Measurements from ENCODE around the gene ALG12. TPM values are rescaled to one million over a fixed set of nuclear protein-coding genes. Genes with fewer than 3 reads are reported as not detected.
A peak's percentile ranks its signal among the peaks of the same experiment; 100 is the strongest.

Gene ALG12
- total RNA-seq (2014; rRNA removed; shearing (Covaris generic)), result 17.9 and 27.1 TPM in 2 replicates

DNA sequence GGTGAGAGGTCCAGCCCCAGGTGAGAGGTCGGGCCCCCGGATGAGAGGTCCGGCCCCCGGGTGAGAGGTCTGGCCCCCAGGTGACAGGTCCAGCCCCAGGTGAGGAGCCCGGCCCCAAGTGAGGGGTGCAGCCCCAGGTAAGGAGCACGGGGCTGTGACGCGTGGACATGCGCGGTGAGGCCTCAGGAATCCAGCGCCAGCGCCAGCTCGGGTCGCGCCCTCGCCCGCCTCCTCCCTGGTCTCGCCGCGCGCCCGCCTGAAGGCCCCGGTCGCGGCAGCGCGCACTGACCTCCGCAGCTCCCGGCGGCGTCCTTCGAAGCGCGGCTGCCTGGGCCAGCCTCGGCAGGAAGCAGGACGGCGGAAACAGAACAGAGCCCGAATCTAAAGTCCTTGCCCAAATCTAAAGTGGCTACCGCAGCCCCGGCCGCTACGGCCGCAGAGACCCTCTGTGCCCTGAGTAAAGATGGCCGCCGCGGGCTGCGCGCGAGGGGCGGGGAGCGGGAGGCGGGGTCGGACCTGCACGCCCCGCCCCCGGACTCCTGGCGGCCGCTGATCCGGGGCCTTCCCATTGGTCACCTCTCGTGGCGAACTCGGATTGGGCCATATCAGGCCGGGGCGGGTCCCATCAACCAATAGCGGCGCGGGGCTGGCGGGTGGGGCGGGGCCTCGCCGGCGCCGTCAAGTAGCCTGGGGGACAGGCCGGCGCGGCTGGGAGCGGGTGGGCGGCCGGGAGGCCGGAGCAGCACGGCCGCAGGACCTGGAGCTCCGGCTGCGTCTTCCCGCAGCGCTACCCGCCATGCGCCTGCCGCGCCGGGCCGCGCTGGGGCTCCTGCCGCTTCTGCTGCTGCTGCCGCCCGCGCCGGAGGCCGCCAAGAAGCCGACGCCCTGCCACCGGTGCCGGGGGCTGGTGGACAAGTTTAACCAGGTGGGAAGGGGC lies at the start of gene ALG12, which contains the start of gene CRELD2:
ALG12 (minus strand) TSS at position 465 of the 937 bp plus-strand sequence. CDS start 4,673 bp downstream, outside the sequence.
CRELD2 (plus strand) TSS at position 661 of the 937 bp plus-strand sequence; CDS start at position 797, 136 bp downstream.
- DNase-seq (ENCODE audit: low spot score), result peak; percentile 88

DNA sequence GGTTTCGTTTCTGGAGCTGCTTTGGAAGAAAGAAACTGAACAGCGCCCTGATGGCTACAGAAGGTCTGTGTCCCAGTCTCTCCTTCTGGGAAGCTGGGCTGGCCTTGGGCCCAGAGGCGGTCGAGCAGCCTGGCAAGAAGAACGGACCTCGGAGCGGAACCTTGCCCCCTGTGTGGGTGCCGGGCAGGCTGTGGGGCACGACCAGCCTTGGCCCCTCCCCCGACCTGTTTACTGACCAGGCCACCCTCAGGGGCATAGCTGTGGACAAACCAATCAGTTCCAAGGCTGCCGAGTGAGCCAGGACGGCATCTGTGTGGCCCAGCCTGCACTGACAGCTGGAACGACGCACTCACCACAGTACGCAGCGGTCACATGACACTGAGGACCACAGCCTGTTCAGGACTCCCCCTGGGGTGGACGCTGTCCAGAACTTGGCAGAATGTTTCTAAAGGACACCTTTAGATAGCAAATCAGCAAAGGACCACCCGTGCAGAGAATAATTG lies 49.5 kb upstream of the ALG12 start:
- no peak for DNase-seq (ENCODE audit: low spot score)

DNA sequence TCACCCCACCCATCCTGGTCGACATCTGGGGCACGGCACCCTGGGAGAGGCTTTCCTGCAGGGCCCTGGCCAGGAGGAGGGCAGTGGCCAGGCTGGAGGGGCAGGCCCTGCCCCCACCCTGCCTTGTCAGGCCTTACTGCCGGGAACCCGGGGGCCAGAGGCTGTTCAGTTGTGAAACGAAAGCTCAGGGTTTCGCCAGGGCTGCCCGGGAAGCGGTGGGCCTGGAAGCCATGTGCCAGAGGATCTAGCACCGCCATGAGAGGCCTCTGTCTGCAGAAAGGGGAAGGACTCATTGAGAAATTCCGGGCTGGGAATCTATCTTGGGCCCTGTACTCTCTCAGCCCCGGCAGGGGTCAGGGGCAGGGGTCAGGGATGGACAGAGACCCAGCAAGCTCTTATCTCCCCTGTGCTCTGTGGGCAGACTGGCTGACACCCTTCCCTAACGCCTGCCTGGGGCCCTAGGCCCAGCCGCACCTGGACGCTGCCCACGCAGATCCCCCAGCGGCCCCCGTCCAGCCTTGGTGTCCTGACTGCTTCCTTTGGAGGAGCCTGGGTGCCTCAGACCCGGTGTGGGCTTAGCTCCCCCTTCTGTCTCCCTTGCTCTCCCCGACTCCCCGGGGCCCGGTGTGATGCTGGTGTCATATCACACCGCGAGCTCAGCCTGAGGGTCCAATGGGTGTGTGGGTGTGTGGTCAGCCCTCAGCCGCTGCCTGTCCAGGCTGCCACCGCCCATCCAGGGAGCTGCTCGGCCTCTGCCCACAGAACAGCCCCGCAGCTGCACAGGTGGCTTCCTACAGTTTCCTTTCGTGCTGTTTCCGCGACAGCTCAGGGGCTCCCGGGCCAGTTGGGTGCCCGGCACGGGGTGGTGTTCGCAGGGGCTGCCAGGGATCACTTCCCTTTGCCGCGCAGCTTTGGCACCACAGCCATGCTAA lies 48.8 kb upstream of the ALG12 start:
- no peak for DNase-seq (ENCODE audit: low spot score)

DNA sequence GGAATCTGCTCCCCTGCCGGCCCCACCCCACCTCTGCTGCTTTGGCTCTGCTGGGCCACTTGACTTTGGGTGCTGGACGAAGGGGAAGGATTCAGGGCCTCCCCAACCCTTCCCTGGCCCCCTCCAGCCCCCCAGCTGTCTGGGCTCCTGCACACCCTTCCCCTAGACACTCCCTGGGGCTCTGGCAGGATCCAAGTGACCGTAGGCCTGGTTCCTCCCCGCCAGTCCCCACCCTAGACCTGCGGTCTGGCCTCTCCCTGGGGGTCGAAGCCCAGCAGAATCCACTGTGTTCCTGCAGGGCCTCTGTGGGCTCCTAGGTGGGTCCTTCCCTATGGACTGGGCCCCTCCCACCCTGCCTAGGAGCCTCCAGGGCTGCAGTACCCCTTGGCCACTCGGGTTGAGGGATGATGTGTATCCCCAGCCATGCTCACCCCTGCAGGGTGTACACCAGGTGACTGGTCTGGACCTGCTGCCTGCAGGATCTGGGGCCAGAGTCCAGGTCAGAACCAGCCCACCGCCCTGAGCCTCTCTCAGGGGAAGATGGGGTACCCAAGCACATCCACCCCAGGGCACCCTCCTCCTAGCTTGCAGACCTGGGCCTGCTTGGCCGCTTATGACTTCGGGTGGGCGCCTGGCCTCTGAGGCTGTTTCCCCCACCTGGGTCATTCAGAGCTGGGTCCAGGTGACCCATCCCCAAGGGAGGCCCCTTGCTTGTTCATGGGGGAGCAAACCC lies 48.0 kb upstream of the ALG12 start:
- no peak for DNase-seq (ENCODE audit: low spot score)

DNA sequence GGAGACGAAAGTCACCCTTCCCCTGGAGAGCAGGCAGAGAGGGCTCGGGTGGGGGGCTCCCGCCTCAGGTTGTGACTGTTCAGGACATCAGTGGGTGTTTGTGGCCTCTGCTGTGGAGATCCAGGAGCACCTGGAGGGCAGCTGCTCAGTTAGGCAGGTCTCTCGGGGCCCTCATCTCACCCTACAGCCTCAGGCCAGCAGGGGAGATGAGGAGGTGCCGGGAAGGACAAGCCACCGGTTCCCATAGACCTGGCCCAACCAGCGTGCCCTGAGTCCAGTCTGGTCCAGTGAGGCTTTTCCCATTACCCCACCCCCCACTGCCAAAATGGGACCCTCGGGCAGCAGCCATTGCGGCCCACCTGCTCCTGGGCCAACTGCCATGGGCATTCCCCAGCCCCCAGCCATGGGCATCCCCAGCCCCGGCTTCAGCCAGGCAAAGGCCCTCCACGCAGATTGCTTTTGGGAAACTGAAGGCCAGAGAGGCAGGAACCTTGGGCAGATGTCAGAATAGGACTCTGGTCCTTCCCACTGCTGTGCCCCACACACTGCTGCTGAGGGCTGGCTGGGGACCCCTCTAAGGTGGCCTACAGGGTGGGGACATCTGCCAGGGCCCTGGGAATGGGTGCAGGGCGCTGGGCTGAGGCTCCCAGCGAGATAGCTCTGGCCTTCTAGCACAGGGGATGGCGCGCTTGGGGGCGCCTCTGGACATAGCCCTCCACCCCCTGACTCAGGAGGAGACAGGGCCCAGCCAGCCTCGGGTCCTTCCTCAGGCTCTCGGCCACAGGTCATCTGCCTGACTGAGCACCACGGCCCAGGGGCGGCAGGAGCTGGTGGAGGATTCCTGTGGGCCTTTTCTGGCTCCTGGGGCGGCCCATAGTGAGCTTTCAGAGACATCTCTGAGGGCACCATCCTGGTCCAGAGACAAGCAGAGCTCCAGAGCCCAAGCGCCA lies 47.1 kb upstream of the ALG12 start:
- DNase-seq (ENCODE audit: low spot score), result no peak

DNA sequence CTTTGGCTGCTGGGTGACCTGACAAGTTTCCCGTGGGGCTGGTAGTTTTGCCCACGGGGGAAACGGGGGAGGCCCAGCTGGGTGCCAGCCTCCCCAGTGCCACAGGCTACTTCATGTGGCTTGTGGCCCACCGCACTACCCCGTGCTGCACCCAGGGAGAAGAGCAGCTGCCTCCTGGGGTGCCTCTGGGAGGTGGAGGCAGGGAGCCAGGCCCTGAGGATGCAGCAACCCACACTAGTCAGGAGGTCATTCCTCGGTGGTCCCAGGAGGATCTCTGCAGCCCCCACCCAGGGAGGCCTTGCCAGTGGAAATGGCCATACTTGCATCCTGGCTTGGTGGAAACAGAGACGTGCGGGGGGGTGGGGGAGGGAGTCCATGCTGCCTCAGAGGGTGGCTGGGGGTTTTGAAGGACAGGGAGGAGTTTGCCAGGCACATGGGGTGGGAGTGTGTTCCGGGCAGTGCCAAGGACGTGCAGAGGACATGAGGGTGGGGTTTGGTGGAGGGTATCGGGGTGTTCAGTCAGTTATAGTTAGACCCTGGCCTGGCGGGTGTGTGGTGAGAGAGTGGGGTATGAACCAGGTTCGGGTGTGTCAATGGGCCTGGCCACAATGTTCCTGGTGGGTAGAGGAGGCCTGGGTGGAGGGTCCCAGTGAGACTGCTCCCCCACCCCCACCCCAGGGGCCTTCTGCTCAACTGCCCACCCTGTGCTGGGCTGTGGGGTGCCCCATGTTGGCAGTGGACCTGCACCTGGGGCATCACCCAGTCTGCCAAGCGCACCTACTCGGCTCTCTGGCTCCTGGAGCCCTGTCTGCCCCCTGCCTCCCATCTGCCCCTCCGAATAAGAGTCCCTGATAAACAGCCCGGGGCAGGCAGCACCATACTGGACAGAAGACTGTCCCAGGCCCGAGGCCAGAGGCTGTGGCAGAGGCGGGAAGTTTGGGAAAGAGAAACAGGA lies 46.2 kb upstream of the ALG12 start:
- no peak for DNase-seq (ENCODE audit: low spot score)

DNA sequence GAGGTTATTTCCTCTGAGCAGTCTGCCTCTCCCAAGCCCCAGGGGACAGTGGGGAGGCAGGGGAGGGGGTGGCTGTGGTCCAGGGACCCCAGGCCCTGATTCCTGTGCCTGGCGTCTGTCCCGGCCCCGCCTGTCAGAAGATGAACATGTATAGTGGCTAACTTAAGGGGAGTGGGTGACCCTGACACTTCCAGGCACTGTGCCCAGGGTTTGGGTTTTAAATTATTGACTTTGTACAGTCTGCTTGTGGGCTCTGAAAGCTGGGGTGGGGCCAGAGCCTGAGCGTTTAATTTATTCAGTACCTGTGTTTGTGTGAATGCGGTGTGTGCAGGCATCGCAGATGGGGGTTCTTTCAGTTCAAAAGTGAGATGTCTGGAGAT lies 45.4 kb upstream of the ALG12 start:
- DNase-seq (ENCODE audit: low spot score), result no peak

DNA sequence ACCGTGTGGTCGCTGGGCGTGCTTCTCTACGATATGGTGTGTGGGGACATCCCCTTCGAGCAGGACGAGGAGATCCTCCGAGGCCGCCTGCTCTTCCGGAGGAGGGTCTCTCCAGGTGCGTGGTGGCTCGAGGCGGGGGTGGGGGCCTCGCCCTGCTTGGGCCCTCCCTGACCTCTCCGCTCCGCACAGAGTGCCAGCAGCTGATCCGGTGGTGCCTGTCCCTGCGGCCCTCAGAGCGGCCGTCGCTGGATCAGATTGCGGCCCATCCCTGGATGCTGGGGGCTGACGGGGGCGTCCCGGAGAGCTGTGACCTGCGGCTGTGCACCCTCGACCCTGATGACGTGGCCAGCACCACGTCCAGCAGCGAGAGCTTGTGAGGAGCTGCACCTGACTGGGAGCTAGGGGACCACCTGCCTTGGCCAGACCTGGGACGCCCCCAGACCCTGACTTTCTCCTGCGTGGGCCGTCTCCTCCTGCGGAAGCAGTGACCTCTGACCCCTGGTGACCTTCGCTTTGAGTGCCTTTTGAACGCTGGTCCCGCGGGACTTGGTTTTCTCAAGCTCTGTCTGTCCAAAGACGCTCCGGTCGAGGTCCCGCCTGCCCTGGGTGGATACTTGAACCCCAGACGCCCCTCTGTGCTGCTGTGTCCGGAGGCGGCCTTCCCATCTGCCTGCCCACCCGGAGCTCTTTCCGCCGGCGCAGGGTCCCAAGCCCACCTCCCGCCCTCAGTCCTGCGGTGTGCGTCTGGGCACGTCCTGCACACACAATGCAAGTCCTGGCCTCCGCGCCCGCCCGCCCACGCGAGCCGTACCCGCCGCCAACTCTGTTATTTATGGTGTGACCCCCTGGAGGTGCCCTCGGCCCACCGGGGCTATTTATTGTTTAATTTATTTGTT lies 44.8 kb upstream of the ALG12 start:
- DNase-seq (ENCODE audit: low spot score), result no peak

DNA sequence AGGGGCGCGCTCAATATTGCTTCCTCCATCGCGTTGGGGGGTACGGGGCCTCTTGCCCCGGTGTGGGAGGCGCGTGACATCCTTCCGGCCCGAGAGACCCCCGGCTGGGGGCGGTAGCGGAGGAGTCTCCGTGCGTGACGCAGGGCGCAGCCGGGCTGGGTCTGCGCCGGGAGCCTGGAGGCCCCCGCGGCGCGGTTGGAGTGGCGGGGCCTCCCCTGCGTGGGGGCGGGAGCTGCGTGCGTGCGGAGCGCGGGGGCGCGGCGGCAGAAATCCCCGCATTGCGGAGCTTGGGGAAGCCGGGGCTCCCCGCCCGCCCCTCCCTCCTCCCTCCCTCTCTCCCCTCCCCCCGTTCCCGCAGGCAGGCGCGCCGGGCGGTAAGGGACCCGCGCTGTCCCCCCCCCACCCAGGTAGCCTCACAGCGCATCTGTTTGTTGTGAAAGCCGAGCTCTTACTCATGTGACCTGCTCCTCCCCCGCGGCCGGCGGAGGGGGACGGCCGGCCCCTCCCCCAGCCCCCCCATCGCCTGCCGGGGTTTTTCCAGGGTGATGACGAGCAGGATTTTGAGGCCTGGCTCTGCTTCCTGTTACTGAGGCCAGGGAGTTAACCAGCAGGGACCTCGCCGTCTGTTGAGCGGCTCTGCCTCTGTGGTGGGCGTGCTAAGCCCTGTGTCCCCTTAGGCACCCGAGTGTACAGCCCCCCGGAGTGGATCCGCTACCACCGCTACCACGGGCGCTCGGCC lies 43.9 kb upstream of the ALG12 start:
- DNase-seq (ENCODE audit: low spot score), result peak; percentile 81

DNA sequence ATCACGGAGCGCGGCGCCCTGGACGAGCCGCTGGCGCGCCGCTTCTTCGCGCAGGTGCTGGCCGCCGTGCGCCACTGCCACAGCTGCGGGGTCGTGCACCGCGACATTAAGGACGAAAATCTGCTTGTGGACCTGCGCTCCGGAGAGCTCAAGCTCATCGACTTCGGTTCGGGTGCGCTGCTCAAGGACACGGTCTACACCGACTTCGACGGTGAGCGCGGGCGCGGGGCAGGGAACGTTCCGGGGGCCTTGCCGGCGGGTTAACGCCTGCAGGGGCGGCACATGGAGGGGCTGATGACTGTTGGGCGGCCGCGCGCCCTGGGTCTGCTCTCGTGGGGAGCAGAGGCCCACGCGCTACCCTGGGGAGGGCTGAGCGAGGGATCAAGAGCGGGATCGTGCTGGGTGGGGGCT lies 43.4 kb upstream of the ALG12 start:
- DNase-seq (ENCODE audit: low spot score), result no peak

DNA sequence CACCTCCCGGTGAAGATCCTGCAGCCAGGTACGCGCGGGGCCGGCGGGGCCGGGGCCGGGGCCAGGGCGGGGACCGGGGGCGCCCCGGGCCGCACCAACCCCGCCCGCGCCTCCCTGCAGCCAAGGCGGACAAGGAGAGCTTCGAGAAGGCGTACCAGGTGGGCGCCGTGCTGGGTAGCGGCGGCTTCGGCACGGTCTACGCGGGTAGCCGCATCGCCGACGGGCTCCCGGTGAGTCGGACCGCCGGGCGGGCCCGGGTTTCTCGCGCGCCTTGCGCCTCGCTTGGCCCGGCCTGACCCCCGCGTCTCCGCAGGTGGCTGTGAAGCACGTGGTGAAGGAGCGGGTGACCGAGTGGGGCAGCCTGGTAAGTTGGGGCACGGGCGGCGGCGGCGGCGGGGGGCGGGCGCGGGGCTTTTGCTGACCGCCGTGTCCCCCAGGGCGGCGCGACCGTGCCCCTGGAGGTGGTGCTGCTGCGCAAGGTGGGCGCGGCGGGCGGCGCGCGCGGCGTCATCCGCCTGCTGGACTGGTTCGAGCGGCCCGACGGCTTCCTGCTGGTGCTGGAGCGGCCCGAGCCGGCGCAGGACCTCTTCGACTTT lies 42.9 kb upstream of the ALG12 start:
- no peak for DNase-seq (ENCODE audit: low spot score)

DNA sequence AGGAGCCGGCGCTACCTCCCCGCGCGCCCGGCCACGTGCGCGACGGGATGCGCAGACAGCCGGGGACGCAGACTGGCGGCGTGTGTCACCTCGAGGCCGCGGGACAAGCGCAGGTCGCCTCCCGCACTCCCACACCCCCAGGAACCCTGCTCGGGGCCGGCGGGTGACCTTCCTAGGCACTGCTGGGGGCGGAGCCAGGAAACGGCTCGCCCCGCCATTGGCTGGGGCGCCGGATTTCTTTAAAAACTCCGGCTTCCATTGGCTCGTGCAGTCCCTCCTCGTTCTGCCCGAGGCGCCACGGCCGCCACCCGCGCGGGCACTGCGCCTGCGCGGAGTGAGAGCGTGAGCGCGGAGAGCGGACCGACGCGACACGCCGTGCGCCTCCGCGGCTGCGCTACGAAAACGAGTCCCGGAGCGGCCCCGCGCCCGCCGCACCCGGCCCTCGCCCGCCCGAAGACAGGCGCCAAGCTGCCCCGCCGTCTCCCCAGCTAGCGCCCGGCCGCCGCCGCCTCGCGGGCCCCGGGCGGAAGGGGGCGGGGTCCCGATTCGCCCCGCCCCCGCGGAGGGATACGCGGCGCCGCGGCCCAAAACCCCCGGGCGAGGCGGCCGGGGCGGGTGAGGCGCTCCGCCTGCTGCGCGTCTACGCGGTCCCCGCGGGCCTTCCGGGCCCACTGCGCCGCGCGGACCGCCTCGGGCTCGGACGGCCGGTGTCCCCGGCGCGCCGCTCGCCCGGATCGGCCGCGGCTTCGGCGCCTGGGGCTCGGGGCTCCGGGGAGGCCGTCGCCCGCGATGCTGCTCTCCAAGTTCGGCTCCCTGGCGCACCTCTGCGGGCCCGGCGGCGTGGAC lies 42.1 kb upstream of the ALG12 start, which contains the start of gene PIM3:
PIM3 (plus strand) TSS at position 614 of the 846 bp plus-strand sequence; CDS start at position 790, 176 bp downstream.
- DNase-seq (ENCODE audit: low spot score), result peak; percentile 95

DNA sequence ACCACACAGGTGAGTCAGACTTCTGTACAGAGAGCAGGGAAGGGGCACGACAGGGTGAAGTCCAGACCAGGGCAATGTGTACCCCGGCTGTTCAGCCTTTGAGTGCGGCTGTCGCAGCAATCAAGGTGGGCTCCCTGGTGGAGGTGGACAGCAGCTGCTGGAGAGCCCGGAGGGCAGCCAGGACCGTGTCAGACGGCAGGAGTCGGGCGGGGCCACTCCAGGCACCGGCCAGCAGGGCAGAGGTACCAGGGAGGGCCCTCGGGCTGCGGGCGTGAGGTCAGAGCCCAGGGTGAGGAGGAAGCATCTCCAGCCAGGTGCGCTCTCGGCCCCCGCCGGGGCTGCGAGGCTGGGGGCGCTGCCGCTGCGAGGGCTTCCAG lies 41.5 kb upstream of the ALG12 start:
- peak; percentile 62 for DNase-seq (ENCODE audit: low spot score)

DNA sequence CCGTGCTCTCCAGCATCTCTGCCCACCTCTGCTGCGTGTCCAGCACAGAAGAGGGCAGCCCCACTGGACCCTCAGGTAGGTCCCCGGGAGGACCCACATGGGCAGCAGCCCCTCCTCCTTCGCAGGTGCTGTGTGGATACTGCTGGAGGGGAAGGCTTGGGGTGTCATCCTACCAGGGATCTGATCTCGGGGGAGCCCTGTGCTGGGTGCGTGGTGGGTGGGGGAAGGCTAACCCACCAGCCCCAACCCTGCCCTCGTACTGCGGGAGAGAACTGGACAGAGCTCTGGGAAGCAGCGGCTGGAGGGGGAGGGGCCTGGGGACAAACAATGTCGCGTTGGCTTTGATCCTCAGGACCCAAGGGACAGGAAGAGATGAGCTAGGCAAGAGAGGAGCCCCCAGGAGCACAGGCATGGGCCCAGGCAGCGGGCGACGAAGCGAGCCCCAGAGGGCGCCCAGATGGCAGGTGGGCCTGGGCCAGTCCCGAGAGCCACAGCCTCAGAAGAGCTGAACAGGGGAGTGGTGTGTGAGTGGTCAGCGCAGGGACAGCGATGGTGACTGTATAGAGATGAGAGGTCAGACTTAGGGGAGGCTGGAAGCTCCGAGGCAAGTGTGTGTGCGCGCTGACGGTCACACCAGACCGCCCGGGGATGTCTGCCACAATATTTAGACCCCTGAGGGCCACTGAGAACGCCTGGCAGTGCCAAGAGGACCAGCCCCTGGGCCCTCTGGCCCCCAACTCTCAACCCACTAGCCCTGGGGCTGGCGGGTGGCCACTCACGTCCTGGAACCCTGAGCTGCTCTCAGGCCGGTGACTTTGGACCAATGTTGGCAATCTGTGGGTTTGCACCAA lies 40.9 kb upstream of the ALG12 start:
- no peak for DNase-seq (ENCODE audit: low spot score)

All from HT-29 (cell line).